Tibial nerve (tissue), 4 donors: ENCODE results near the gene EXOSC2.

Source experiments
- EP300 ChIP-seq, 2 donors: sonication (generic); formaldehyde crosslinking; IDR thresholded peaks; one replicate each; pipeline ENCODE4 v1.6.1; 2017; ENCODE audit warnings: antibody characterized with exemption in 2 of 2, mild to moderate bottlenecking in 1 of 2
- TF ChIP-seq, protein P1 (sequence below), 5 experiments: fragments of 200-600 bp in 3 of 5; fragments of 450-650 bp in 2 of 5; sonication (generic) in 3 of 5; IDR thresholded peaks; one replicate each; pipeline ENCODE4 v1.5.1; 2016 to 2019; ENCODE audit warnings: antibody characterized with exemption in 5 of 5, mild to moderate bottlenecking in 3 of 5, moderate library complexity in 2 of 5

DNA sequence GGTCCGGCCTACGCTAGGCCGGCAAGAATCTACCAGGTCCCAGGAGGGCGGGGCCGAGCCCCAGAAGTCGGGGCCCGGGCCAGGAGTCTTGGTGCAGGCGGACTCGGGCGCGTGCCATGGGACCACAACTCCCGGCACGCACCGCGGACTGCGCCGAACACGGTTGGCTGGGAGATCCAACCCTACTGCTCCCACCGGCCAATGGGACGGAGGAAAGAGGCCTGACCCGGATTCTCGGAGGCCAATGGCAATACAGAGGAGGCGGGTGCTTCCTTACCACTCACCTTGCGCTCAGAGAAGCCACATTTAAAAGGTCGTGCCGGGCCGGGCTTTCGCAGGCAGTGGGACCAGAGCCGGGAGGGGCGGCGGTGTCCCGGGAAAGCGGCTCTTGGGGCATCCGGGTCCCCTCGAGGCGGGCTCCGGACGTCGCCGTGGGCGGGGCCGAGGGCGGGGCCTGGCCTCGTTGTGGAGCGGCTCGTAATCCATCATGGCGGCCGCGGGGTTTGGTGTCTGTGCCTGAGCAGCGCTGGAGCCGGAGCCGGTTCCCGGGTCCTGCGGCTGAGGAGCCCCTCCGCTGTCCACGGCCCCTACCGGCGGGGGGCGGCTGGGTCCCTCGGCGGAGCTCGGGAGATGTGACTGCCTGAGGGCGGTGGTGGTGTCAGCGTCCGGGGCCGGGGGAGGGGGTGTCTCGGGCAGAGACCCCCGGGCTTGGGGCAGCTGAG lies 19.1 kb downstream of the EXOSC2 start:
- TF ChIP-seq, protein P1, sequence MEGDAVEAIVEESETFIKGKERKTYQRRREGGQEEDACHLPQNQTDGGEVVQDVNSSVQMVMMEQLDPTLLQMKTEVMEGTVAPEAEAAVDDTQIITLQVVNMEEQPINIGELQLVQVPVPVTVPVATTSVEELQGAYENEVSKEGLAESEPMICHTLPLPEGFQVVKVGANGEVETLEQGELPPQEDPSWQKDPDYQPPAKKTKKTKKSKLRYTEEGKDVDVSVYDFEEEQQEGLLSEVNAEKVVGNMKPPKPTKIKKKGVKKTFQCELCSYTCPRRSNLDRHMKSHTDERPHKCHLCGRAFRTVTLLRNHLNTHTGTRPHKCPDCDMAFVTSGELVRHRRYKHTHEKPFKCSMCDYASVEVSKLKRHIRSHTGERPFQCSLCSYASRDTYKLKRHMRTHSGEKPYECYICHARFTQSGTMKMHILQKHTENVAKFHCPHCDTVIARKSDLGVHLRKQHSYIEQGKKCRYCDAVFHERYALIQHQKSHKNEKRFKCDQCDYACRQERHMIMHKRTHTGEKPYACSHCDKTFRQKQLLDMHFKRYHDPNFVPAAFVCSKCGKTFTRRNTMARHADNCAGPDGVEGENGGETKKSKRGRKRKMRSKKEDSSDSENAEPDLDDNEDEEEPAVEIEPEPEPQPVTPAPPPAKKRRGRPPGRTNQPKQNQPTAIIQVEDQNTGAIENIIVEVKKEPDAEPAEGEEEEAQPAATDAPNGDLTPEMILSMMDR (IDR thresholded peaks at IDR 0.05), result peak in 1 of 5 experiments; percentile 7
- peak; percentile 82 to 85 for TF ChIP-seq EP300 (IDR thresholded peaks at IDR 0.05)
